COR-L47 (cell line): Measurements from ENCODE around the gene EXOC5.
"Not testable (repeated sequence)": the region's sequence is repeated elsewhere in the genome, so short reads cannot be mapped to it uniquely, and the experiment has no call there.

ENCODE experiments used
- DNase-seq: peaks from one replicate; lab custom pipeline; 2025; lab: John Stamatoyannopoulos, UW

The EXOC5 gene

DNA sequence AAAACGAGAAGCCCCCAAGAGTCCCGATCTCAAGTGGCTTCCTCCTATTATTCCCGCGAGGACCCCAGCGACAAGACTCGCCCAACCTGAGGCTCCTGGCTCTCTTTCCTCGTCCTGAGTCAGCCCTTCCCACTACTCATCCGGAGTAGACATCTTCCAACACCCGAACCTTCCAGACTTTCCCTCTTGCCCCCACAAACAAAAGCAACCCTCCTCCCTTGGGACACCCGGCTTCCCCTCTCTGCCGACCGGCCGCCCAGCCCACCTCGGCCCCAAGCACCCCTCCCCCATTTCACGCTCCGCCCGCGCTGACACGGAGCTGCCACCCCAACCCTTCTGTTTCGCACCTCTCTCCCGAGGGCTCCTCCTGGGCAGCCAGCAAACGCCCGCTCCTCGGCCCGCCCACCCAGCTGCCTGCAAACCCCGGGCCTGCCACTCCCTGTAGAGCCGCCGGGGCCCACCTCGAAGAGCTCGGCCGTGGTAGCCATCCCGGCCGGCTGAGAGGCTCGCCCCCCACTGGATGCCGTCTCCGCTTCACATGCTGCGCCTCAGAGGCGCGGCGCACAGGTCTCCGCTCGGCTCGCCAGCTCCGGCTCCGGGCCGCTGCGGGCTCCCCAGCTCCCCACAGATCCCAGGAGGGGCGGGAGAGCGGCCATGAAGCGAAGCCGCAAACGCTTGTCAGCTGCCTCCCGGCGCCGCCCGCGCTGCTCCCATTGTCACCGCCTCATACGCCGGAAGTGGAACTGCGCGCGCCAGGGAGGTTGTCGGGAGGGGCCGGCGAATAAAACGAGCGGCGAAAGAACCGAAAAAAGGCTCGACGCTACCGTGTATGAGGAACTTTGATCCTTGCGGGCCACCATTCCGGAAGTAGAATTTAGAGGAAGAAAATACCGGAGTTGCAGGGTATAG is at the start of gene EXOC5, which contains the start of gene AP5M1:
Gene EXOC5, minus strand, starts transcription at position 745 of the 909 bp plus-strand sequence. Its CDS starts 257 bp downstream, at position 488.
Gene AP5M1, plus strand, starts transcription at position 811 of the 909 bp plus-strand sequence. CDS start 344 bp downstream, outside the sequence.
- DNase-seq, result peak; percentile 95

- peak; percentile 73 for DNase-seq
These were observed 48.6 kb upstream of the EXOC5 start for GRCh38 chr14:57317248-57317833.

DNA sequence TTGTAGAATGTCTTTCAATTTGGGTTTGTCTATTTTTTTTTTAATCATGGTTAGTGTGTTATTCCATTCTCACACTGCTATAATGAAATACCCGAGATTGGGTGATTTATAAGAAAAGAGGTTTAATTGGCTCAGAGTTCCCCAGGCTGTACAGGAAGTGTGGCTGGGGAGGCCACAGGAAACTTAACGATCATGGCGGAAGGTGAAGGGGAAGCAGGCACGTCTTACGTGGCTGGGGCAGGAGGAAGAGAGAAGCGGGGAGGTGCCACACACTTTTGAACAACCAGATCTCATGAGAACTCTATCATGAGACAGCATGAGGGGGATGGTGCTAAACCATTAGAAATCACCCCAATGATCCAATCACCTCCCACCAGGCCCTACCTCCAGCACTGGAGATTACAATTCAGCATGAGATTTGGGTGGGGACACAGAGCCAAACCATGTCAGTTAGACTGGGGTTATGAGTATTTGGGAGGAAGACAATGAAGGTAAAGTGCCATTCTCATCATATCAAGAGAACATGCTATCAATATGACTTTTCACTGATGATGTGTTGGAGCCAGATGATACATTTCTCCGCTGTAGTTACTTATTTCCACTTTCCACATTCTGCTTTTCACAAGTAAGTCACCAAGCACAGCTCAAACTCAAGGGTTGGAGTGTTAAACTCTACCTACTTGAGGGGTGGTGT is 45.8 kb upstream of the EXOC5 start:
- no peak for DNase-seq

DNA sequence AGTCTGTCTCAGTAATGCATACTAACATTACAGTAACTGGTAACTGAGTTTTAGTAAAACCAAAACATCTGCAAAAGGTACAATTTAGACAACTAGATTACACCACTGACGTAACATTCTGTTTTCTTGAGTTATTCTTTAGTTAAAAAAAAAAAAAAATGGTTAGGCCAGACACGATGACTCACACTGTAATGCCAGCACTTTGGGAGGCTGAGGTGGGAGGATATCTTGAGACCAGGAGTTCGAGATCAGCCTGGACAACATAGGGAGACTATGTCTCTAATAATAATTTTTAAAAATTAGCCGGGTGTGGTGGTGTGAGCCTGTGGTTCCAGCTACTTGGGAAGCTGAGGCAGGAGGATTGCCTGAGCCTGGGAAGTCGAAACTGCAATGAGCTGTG is 34.2 kb upstream of the EXOC5 start:
- DNase-seq, result no peak

DNA sequence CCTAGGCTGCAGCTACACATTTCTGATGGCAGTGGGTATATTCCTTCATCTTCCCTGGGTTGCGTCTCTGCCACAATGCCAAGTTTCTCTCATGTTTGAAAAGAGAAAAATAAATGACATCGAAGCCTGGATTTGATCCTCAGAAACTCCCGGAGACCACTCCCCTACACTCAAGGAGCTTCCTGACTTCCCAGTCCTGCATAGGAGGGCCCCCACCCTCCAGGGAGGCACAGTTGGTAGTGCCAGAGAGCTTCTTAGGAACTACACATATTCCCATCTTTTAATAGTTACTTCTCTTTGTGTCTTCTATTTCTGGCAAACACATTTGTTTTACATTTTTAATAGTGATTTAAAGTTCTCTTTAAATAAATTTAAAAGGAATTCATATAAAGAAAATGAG is 30.8 kb upstream of the EXOC5 start:
- DNase-seq, result no peak

DNA sequence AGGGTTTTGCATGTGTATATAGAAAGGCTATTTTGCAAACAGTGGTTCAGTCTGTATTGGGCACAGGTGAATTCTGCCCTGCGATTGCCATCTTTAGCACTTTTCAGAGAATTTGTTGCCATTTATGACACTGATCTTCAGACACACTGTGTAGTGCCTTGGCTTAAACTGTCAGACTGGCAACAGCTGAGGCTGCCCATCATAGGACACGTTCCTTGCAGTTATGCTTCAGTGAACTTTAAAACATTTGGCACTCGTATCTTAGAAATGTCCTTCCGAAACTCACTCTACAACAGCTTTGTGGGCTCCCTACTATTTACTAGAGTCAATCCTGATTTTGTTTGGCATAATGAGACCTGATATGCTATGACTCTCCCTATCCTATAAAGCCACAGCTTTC is 29.1 kb upstream of the EXOC5 start:
- no peak for DNase-seq

- no peak for DNase-seq
These were observed 26.5 kb upstream of the EXOC5 start for GRCh38 chr14:57295239-57295638.

DNA sequence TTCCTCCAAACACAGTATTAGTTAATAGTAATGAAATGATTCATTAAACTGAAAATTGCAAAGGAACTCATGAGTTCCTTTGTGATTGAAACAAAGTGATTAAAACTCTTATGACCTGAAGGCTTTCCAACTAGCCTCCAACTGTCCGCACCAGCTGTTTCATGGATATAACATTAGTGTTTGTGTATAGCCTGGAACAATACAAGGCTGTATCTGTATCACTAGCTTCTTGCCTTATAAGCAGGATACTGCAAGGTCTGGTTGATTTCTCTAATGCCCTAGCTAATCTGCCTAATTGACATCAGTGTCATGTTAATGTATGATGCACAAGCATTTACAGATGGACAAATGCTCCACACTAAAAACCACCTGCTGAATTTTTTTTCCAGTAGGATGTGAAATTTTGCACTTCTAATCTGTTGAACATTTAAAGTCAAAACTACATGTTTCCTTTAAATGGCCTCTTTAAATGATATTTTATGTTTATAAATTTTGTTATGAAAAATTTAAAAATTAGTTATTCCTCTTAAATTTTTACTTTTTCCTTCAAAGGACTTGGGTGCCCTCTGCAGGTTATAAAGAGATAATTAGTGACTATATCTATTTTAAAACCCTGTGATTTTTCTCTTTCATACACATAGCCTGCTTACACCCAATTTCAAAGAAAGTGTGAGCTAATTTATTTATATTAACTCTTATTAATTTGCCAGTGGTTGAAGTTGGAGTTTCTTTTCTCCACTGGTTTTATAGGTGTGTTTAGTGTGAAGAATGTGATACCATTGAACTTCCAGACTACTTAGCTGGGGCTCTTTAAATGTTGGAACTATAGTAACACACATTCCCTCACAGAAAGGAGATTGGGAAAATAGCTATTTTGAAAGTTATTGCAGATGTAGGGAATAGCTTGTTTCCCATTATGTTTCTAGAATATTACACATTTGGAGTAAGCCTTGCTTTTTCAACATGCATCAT is 25.4 kb upstream of the EXOC5 start:
- DNase-seq, result no peak

DNA sequence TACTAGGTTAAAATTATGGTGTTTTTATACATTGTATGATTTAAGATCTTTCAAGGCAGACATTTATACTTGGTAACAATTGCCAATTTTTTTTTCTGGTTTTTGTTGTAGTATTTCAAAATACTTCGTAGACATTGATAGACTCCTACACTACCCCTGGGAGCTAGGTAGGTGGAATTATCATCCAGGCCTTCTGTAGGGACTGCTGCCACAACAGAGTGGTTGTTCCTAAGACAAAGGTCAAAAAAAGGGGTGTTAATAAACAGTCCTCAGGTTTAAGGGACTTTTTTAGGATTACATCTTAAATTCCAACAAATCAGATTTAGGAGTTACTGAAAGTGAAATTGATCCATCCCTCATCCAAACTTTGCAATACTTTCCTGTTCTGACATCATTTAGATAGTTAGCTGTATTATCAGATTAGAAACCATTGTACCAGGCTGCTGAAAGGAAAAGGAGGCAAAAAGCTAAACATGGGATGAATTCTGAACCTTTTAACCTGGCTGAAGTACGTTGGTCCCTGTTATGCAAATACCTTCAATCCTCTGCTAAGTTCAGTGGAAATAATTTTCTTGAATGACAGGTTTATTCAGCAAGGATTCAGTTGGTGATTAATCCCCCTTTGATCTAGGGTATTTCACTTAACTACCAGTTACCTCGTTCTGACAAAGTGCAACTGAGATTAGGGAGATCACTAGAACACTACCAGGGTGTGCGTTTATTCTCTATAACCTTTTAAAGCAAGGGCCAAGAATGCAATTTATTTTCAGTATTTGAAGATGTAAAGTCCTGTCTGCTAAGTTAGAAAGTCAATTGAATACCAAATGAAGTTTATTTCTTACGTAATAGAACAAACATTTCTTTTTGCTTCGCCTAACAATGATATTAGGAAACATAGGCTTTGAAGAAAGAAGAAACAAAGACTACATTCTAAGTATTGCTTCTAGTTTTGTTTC is 23.3 kb upstream of the EXOC5 start:
- no peak for DNase-seq

GRCh38 chr14:57290751-57291150 is 22.0 kb upstream of the EXOC5 start:
- no peak for DNase-seq

DNA sequence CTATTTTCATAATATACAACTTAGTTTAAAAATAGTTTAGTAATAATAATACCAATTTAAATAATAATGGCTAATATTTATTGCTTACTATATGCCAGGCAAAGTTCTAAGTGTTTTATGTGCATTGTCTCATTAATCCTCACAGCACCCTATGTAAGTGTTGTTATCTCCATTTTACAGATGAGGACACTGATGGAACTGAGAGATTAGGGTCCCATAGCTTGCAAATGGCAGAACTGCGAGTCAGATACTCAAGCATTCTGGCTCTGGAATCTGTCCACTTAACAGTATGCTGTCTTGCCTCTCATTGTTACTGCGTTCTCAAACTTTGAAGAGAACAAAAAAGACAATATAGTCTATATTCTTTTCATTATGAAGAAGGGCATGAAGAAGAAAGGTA is 19.0 kb upstream of the EXOC5 start:
- DNase-seq, result no peak

- DNase-seq, result no peak
These were observed 8.4 kb upstream of the EXOC5 start for GRCh38 chr14:57277062-57277461.

DNA sequence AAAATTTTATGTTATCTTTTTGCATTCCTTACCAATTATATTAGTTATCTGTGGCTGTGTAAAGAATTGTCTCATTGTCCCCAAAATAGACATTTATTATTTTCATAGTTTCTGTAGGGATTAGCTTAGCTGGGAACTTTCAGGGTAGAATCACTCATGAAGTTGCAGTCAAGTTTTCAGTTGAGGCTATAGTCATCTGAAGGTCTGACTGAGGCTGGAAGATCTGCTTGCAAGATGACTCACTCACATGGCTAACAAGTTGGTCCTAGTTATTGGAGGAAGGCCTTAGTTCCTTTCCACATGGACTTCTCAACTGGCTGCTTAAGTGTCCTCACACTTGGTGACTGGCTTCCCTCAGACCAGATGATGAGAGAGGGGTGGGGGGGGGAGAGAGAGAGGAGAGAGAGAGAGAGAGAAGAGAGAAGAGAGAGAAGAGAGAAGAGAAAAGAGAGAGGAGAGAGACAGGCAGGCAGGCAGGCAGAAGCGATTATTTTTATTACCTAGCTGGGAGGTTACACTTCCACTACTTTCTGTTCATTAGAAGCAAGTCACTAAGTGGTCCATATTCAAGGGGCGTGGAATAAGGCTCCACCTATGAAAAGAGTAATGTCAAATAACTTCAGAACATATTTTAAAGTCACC is 6.4 kb upstream of the EXOC5 start:
- DNase-seq, result no peak

DNA sequence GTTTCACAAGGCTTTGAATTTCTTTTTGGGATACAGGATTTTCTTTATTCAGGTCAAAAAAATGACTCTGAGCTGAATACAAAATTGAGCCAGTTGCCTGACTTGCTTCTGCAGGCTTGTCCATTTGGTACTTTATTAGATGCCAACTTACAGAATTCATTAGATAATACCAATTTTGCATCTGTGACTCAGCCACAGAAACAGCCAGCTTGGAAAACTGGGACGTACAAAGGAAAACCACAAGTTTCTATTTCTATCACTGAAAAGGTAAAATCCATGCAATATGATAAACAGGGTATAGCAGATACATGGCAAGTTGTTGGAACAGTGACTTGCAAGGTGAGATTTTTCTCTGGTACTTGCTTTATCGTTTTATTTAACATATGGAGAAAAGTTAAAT is 5.8 kb upstream of the EXOC5 start:
- no peak for DNase-seq

DNA sequence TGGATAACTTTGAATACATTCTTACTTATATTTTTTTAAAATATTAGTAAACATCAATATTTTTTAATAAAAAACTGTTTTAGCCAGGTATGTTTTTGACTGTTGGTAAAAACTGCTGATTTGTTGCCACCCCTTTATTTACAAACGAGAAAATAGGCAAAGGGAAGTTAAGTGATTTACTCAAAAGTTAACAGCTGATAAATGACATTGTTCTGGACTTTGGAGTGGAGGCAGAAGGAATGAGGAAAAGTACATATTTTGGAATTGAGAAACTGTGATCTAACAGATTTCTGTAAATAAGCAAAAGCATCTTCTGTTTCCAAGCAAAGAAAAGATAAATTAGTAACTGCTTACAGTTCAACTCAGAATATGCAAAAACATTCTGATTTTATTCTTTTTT is 4.5 kb upstream of the EXOC5 start:
- DNase-seq, result no peak

GRCh38 chr14:57266065-57266464 is 2.6 kb downstream of the EXOC5 start:
- no peak for DNase-seq

- no peak for DNase-seq
These were observed 6.6 kb downstream of the EXOC5 start for GRCh38 chr14:57262117-57262516.

- DNase-seq, result no peak
These were observed 7.1 kb downstream of the EXOC5 start for GRCh38 chr14:57261604-57262003.

- no peak for DNase-seq
These were observed 9.0 kb downstream of the EXOC5 start for GRCh38 chr14:57259672-57260071.

GRCh38 chr14:57258221-57258620 is 10.5 kb downstream of the EXOC5 start:
- DNase-seq, result not testable (repeated sequence)
